HUES6 (cell line): ENCODE data around the gene ST7L.
"Not testable (repeated sequence)": the region's sequence is repeated elsewhere in the genome, so short reads cannot be mapped to it uniquely, and the experiment has no call there.

Experiments used
- H3K27ac ChIP-seq: 2 replicates; pipeline ENCODE4 v1.7.0; 2013; ENCODE audit warnings: low read depth, mild to moderate bottlenecking, low read length, inconsistent platforms
- H3K27me3 ChIP-seq: 2 replicates; pipeline ENCODE4 v1.6.1; 2013; ENCODE audit warnings: low read length; ENCODE audit not compliant: control insufficient read depth, insufficient read depth
- H3K36me3 ChIP-seq: 2 replicates; pipeline ENCODE4 v1.6.1; 2013; ENCODE audit warnings: low read length; ENCODE audit not compliant: control insufficient read depth, insufficient read depth
- H3K4me1 ChIP-seq: 2 replicates; pipeline ENCODE4 v1.6.1; 2013; ENCODE audit warnings: low read length; ENCODE audit not compliant: control insufficient read depth, insufficient read depth
- H3K4me3 ChIP-seq: 2 replicates; pipeline ENCODE4 v1.5.1; 2013; ENCODE audit warnings: low read depth, low read length
- H3K9ac ChIP-seq: one replicate; pipeline ENCODE4 v1.6.1; 2013; ENCODE audit warnings: mild to moderate bottlenecking, low read length
- H3K9me3 ChIP-seq: 2 replicates; pipeline ENCODE4 v1.6.1; 2013; ENCODE audit warnings: low read depth, low read length; ENCODE audit not compliant: control insufficient read depth, insufficient read depth

ST7L gene

DNA sequence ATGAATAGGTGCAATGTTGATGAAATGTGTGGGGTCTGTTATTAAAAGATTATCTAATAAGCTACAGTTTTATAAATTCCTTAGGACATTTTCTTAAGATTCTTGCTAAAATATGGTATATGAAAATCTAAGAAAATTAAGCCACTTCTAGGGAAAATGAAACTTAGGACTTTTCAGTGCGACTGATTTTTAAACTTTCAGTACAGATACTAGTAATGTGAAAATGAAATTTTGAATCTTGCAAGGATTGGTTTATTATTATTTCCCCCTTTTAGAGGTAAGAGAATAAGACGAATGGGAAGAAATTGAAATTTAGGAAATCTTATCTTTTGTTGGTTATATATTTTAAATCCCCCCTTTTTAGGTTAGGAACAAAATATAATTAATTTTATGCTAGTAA lies 17.1 kb upstream of the ST7L start:
- Histone ChIP-seq H3K27me3 (no peaks in the 10 kb centered on the region), H3K9ac (no peak overlapping the region), H3K9me3 (peaks cover 6% of the 10 kb centered on the region; the same call in 1 of the 2 replicates), H3K4me1 (no peaks in the 10 kb centered on the region), H3K36me3 (peaks cover 3% of the 10 kb centered on the region; the same call in 1 of the 2 replicates), H3K4me3 (no peak overlapping the region), H3K27ac (no peak overlapping the region)

- peaks cover 5% of the 10 kb centered on the region; the same call in 1 of the 2 replicates for H3K9me3 ChIP-seq
- peaks cover 7% of the 10 kb centered on the region for H3K36me3 ChIP-seq
- H3K9ac ChIP-seq, result no peak overlapping the region
- H3K27me3 ChIP-seq, result no peaks in the 10 kb centered on the region
- no peak overlapping the region for H3K27ac ChIP-seq
- no peaks in the 10 kb centered on the region for H3K4me1 ChIP-seq
- no peak overlapping the region for H3K4me3 ChIP-seq
Measured at GRCh38 chr1:112634367-112634766, 15.4 kb upstream of the ST7L start.

DNA sequence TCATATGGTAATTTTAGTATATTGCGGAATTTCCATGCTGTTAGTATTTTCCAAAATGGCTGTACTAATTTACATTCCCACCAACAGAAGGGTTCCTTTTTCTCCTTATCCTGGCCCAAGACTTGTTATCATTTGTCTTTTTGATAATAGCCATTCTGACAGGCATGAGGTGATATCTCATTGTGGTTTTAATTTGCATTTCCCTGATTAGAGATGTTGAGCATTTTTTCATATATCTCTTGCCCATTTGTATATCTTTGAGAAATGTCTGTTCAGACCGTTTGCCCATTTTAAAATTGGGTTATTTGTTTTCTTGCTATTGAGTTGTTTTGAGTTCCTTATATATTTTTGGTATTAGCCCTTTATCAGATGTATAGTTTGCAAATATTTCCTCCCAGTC lies 14.7 kb upstream of the ST7L start:
- Histone ChIP-seq H3K4me3 (no peak overlapping the region), H3K27me3 (no peaks in the 10 kb centered on the region), H3K9me3 (no peaks in the 10 kb centered on the region), H3K27ac (no peak overlapping the region), H3K4me1 (no peaks in the 10 kb centered on the region), H3K9ac (no peak overlapping the region), H3K36me3 (peaks cover 12% of the 10 kb centered on the region)

- Histone ChIP-seq H3K4me1 (no peaks in the 10 kb centered on the region), H3K9ac (no peak overlapping the region), H3K27ac (no peak overlapping the region), H3K27me3 (no peaks in the 10 kb centered on the region), H3K36me3 (peaks cover 33% of the 10 kb centered on the region), H3K4me3 (no peak overlapping the region), H3K9me3 (no peaks in the 10 kb centered on the region)
Measured at GRCh38 chr1:112629256-112629655, 10.3 kb upstream of the ST7L start.

DNA sequence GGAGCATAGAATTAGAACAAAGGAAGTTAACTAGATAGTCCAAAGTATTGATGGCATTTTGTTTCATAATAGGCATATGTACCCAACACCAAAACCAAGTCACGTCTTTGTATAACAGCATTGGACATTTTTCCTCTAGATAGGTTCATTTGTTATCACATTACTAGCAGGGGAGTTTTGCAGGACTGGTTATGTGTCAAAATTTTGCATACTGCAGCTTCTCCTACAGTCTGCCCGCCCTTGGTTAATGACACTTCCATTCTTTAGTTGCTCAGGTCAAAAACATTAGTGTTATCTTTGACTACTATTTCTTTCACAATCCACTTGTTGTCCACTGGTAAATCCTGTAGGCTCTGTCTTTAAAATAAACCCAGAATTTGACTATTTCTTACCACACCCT lies 9.6 kb upstream of the ST7L start:
- Histone ChIP-seq H3K36me3 (peaks cover 33% of the 10 kb centered on the region), H3K4me1 (no peaks in the 10 kb centered on the region), H3K9me3 (no peaks in the 10 kb centered on the region), H3K27me3 (no peaks in the 10 kb centered on the region), H3K27ac (no peak overlapping the region), H3K9ac (no peak overlapping the region), H3K4me3 (no peak overlapping the region)

DNA sequence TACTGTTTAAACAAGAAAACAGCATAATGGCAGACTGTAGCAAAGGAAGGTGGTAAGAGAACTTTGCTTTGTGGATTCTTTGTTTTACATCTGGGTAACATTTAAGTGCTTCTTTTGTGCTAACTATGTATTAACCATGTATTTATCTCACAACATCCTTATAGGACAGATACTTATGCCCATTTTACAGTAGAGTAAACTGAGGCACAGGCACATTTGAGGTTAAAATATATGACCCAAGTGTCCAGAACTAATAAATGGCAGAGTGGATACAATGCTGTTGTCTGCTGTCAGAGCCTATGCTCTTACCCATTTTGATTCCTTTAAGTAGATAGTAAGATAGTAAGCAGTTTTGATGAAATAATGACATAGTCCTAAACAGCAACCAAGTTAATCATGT lies 7.9 kb upstream of the ST7L start:
- no peak overlapping the region for H3K4me3 ChIP-seq
- peaks cover 33% of the 10 kb centered on the region for H3K36me3 ChIP-seq
- H3K27me3 ChIP-seq, result no peaks in the 10 kb centered on the region
- H3K9ac ChIP-seq, result no peak overlapping the region
- H3K9me3 ChIP-seq, result no peaks in the 10 kb centered on the region
- no peaks in the 10 kb centered on the region for H3K4me1 ChIP-seq
- H3K27ac ChIP-seq, result no peak overlapping the region

DNA sequence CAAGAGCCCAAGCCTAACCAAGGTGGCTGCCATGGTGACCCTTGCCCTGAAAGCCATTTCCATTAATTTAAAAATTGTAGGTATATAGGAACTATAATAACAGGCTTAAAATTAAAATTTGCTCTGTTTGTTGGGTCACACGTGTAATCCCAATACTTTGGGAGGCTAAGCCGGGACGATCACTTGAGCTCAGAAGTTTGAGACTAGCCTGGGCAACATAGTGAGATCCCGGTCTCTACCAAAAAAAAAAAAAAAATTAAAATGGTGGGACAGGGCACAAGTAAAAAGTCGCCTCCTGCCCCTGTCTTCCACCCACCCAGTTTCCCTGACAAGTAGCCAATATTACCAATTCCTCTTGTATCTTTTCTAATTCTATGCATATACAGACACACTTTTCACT lies 7.3 kb upstream of the ST7L start:
- no peaks in the 10 kb centered on the region for H3K9me3 ChIP-seq
- peaks cover 33% of the 10 kb centered on the region for H3K36me3 ChIP-seq
- H3K9ac ChIP-seq, result no peak overlapping the region
- no peak overlapping the region for H3K27ac ChIP-seq
- H3K27me3 ChIP-seq, result no peaks in the 10 kb centered on the region
- H3K4me1 ChIP-seq, result no peaks in the 10 kb centered on the region
- no peak overlapping the region for H3K4me3 ChIP-seq

DNA sequence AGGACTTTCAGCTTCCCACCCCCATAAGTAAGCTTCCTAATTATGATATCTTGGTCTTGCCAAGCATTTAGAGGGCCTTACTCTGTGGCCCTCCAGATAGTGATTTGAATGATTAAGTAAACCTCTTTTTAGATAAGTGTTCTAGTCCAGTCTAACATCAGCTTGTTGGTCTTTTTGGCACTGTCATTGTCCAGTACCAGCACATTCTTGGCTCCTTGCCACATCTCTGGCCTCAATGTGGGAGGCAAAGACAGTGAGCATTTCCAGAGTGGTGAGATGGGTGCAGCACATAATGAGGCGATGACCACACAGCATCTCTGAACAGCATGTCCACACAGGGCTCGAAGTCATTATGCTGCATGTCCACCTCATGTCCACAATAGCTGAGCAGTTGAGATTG lies 6.8 kb upstream of the ST7L start:
- no peak overlapping the region for H3K27ac ChIP-seq
- no peak overlapping the region for H3K4me3 ChIP-seq
- no peak overlapping the region for H3K9ac ChIP-seq
- no peaks in the 10 kb centered on the region for H3K9me3 ChIP-seq
- peaks cover 4% of the 10 kb centered on the region; the same call in 1 of the 2 replicates for H3K4me1 ChIP-seq
- no peaks in the 10 kb centered on the region for H3K27me3 ChIP-seq
- peaks cover 31% of the 10 kb centered on the region for H3K36me3 ChIP-seq

DNA sequence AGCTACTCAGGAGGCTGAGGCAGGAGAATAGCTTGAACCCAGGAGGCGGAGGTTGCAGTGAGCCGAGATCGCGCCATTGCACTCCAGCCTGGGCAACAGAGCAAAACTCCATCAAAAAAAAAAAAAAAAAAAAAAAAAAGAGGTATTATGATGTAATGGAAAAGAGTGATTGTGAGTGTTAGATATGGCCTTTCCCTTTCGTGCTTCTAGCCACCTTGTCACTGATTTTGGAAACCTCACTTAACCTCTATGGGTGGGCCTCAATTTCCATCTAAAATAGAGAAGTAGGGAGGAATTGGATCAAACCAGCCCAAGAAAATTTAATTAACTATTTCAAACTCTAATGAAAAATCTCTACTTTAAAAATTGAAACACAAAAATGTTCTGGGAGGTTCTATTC lies 5.6 kb upstream of the ST7L start:
- H3K27ac ChIP-seq, H3K9ac ChIP-seq, H3K4me1 ChIP-seq, H3K27me3 ChIP-seq, H3K9me3 ChIP-seq, H3K4me3 ChIP-seq: not testable (repeated sequence)
- peaks cover 28% of the 10 kb centered on the region for H3K36me3 ChIP-seq

GRCh38 chr1:112620377-112620695 lies 1.4 kb upstream of the ST7L start:
- Histone ChIP-seq H3K9ac (peak overlapping the region; percentile 100), H3K4me1 (peaks cover 11% of the 10 kb centered on the region; the same call in 1 of the 2 replicates), H3K4me3 (peak overlapping the region; percentile 100), H3K36me3 (peaks cover 12% of the 10 kb centered on the region), H3K27me3 (no peaks in the 10 kb centered on the region), H3K27ac (peak overlapping the region; percentile 95; the same call in 1 of the 2 replicates), H3K9me3 (no peaks in the 10 kb centered on the region)

DNA sequence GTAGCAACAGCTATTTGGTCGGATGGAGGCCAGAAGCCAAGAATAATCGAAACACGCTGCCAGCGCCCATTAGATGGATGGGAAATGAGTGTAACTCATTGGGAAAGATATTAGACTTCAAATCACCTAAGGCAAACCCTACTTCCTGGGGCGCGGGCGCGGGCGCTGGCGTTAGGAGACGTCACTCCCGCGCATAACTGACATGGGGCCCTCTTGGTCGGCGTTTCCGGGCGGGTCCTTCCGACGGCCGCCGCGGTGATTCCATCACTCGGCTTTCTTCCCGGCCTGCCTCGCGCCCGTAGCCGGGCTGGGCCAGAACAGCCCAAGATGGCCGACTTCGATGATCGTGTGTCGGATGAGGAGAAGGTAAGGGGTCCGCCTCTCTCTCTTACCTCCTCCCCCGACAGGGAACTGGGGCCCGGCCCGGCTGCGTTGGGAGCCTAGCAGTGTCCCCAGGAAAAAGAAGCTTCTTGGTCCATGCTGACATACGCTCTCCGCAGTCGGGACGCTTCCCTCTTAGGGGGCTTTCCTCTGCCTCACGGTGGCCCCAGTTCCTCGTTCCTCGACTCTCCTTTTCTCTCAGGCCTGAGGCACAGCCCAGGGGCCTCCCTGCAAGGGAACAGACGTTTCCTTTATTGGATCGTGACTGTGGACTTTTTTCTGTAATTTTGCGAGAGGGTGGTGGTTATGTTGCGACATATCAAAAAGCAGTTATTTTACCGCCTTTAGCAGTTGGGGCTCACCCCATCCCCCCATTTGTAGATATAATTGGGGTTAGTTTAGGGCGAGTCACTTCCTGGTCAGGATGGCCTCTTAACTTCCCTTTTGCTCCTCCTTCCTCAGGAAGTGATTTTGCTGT lies 806 bp upstream of the ST7L start, which contains the start of gene CAPZA1:
CAPZA1 (plus strand) TSS at position 315 of the 859 bp plus-strand sequence; CDS start at position 328, 13 bp downstream.
- H3K9ac ChIP-seq, result peak within 1 kb of the TSS; percentile 100
- H3K4me1 ChIP-seq, result peaks cover 11% of the 10 kb centered on the region; the same call in 1 of the 2 replicates

More for the DNA sequence above, 806 bp upstream of the ST7L start, which contains the start of gene CAPZA1:
- no peaks in the 10 kb centered on the region for H3K27me3 ChIP-seq
- H3K27ac ChIP-seq, result peak within 1 kb of the TSS; percentile 95
- peak within 1 kb of the TSS; percentile 100 for H3K4me3 ChIP-seq
- no peaks in the 10 kb centered on the region for H3K9me3 ChIP-seq
- H3K36me3 ChIP-seq, result peaks cover 14% of the 10 kb centered on the region
